Measurements from ENCODE around the gene KMT2B.

DNA sequence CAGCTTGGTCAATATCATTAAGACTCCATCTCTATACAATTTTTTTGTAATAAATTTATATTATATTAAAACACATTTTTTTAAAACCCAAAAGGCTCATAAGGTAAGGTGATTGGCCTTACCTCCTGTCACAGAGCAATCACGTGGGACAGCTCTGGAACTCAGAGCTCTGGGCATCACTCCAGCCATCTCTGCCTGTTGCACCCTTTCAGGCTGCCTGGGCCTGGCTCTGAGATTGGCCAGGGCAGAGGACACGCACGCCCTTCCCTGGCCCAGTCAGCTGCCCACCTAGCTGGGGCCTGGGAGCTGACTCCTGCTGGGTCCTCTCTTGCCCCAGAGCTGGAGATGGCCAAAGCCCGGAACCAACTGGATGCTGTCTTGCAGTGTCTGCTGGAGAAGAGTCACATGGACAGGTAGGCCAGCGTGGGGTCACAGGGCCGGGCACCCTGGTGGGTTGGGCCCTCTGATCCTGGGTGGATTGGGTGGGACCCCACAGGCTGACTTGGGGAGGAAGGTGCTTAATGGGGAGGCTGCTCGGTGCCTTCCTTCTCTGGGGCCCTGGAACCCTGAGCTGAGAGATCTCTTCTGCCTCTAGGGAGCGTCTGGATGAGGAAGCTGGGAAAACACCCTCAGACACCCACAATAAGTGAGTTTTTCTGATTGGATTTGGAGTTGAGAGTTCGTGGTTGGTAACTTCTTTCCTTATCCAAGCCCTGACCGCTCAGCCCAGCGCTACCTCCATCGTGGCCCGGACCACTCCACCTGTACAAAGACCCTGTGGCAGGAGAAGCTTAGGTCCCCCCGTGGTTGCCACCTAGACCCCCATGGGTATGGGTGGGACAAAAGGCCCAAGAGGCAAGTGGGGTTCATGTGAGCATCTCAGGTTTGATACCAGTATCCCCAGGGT lies 34.3 kb downstream of the KMT2B start:
- no peak for TF ChIP-seq CTCF (conservative IDR thresholded peaks at IDR 0.05)
- TF ChIP-seq EZH2 (IDR thresholded peaks at IDR 0.05; ENCODE audit: low read depth), result no peak

All from PC-9 (cell line).